GM18873 (cell line): ENCODE data around the gene RUNX3.

Experiments used
- ATAC-seq: cut with Tn5 transposase; IDR thresholded peaks from one replicate; pipeline ENCODE4 v1.9.1; 2021; ENCODE audit warnings: mild to moderate bottlenecking, moderate library complexity, moderate number of reproducible peaks; ENCODE audit not compliant: unreplicated experiment, low FRiP score

Gene RUNX3

GRCh38 chr1:24870551-24871195 lies 59.4 kb downstream of the RUNX3 start:
- ATAC-seq = no peak

GRCh38 chr1:24868016-24868875 lies 61.8 kb downstream of the RUNX3 start:
- ATAC-seq = no peak

- ATAC-seq = no peak
Observed at GRCh38 chr1:24867084-24867870, 62.8 kb downstream of the RUNX3 start.

GRCh38 chr1:24866211-24867083 lies 63.6 kb downstream of the RUNX3 start:
- ATAC-seq = no peak

GRCh38 chr1:24865587-24865986 lies 64.5 kb downstream of the RUNX3 start:
- ATAC-seq = no peak

- no peak for ATAC-seq
Observed at GRCh38 chr1:24865168-24865567, 64.9 kb downstream of the RUNX3 start.

GRCh38 chr1:24864370-24864777 lies 65.7 kb downstream of the RUNX3 start:
- ATAC-seq = no peak

GRCh38 chr1:24862775-24863483 lies 67.1 kb downstream of the RUNX3 start:
- ATAC-seq = no peak

- ATAC-seq = no peak
Observed at GRCh38 chr1:24861821-24862727, 68.0 kb downstream of the RUNX3 start.

- ATAC-seq = no peak
Observed at GRCh38 chr1:24860841-24861240, 69.2 kb downstream of the RUNX3 start.

- no peak for ATAC-seq
Observed at GRCh38 chr1:24859063-24860010, 70.7 kb downstream of the RUNX3 start.

- ATAC-seq = no peak
Observed at GRCh38 chr1:24858277-24858676, 71.8 kb downstream of the RUNX3 start.

- no peak for ATAC-seq
Observed at GRCh38 chr1:24857507-24858133, 72.5 kb downstream of the RUNX3 start.

GRCh38 chr1:24856787-24857506 lies 73.1 kb downstream of the RUNX3 start:
- ATAC-seq = no peak

- no peak for ATAC-seq
Observed at GRCh38 chr1:24855474-24855873, 74.6 kb downstream of the RUNX3 start.

GRCh38 chr1:24853649-24854048 lies 76.4 kb downstream of the RUNX3 start:
- no peak for ATAC-seq
